Endothelial cell of hepatic sinusoid (primary cell): ENCODE data around the gene MAGI3.
"Not testable (repeated sequence)": the region's sequence is repeated elsewhere in the genome, so short reads cannot be mapped to it uniquely, and the experiment has no call there.

Experiments used
- in situ Hi-C: cut with HindIII; loops from 2 replicates; pipeline ENCODE4 v1.10.0; 2017; ENCODE audit warnings: low sequenced_read_pairs

MAGI3 gene

DNA sequence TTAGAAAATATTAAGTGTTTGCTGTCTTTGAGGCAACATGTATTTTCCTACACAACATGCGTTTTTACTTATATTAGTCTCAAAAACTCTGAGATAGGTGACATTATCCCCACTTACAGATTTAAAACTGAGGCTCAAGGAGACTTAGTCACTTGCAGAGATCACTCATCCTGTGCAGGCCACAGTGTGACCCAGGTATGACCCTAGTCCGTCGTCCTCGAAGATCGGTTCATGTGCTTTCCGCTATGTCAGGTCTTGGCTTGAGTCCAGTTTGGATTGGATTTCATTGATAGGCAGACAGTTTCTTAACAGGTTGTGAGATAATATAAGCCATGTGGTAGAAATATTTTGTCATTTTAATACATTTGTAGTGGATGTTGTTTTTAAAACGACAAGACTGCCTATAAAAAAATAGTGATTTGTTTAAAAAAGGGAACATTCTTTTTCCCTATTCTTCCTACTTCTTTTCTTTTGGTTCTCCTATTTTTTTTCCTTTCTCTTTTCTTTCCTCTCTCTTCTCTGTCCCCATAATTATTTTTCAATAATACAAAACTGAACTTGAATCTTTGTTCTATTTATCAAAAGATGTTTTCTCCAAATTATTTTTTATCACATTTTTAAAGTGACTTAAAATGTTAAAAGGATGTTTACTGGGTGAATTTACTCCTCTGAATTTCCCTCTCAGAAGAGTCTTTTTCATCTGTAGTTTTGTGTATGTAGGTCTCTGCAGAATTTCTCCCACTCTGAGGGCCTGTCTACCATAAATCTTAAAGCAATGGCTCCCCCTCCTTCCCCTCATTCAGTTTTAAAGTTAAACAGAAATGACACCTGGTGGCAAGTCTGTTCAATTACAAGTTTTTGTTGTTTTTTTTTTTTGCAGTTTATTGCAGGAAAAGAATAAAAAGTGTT is 287.2 kb downstream of the MAGI3 start:
- in situ Hi-C loops = loop anchor here (25.0 kb wide), 1 partner anchor 890 kb away; no protein-coding TSS in a partner anchor

GRCh38 chr1:113678159-113678469 is 287.8 kb downstream of the MAGI3 start:
- in situ Hi-C loops = loop anchor here (25.0 kb wide), 1 partner anchor 891 kb away; no protein-coding TSS in a partner anchor

DNA sequence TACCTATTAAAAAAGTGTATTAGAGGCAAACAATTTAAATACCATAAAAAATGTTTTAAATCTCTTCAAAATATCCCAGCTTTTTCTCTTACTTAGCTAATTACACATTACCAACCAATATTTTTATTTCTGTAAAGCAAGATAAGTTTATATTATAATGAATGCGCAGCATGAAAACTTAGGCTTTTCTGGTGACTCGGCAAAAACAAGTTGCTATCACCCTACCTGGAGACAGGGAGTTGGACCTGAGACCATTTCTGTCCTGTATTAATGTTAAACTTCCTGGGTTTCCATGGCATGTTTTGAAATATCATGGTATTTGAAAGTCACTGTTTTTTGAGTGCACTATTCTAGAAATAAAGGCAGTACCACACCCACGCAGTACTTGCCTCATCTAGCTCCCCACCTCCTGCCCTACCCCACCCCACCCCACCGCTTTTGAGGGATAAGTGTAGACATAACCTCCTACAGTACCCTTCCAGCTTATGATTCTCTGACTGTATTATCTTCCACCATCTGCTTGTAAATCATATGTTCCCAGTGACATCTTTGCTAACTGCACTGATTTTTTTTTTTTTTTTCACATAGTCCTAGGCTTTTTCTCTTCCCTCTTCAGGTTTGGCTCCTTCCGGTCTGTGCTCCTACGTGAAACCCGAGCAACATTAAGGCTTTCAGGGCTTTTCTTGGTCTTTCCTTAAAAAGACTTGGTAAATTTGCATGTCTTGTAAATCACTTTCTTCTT is 291.5 kb downstream of the MAGI3 start:
- in situ Hi-C loops = loop anchor here (25.0 kb wide), 1 partner anchor 894 kb away; no protein-coding TSS in a partner anchor

DNA sequence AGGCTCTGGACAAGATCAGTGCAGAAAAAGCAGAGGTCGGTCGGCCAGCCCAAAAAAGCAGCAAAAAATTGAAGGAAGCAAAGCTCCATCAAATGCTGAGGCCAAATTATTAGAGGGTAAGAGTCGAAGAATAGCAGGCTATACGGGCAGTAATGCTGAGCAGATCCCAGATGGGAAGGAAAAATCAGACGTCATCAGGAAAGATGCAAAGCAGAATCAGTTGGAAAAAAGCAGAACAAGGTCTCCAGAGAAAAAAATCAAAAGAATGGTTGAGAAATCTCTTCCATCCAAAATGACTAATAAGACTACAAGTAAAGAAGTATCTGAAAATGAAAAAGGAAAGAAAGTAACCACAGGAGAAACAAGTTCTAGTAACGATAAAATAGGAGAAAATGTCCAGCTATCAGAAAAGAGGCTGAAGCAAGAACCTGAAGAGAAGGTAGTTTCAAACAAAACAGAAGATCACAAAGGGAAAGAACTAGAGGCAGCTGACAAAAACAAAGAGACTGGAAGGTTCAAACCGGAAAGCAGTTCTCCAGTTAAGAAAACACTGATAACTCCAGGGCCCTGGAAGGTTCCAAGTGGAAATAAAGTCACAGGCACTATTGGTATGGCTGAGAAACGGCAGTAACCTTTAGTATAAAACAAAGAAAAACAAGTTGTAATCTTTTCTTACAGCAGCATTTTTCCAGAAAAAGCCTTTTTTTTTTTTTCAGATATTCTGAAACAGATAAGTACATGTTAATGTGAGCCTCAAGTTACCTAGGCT is 293.3 kb downstream of the MAGI3 start:
- in situ Hi-C loops = loop anchor here (25.0 kb wide), 1 partner anchor 896 kb away; no protein-coding TSS in a partner anchor

GRCh38 chr1:113684153-113684541 is 293.8 kb downstream of the MAGI3 start:
- in situ Hi-C loops = loop anchor here (25.0 kb wide), 1 partner anchor 897 kb away; no protein-coding TSS in a partner anchor

GRCh38 chr1:113686891-113687618 is 296.7 kb downstream of the MAGI3 start:
- in situ Hi-C loops = loop anchor here (25.0 kb wide), 1 partner anchor 900 kb away; no protein-coding TSS in a partner anchor

DNA sequence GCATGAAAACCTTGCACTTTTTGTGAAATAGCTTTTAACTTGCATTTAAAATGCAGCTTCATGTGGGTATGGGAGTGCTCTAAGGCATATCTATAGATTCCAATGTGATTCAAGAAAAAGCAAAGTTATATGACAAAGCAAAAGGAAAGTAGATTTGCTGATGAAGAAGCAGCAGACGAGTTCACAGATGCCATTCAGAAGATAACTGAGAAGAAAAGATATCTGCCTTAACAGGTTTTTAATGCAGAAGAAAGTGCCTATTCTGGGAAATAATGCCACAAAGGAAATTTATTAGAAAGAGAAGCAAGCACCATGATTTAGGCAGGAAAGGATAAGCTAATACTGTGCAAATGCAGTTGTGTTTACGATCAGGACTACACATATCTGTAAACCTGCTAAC is 300.9 kb downstream of the MAGI3 start:
- in situ Hi-C loops = loop anchor here (25.0 kb wide), 1 partner anchor 904 kb away; no protein-coding TSS in a partner anchor

GRCh38 chr1:113692342-113692741 is 302.0 kb downstream of the MAGI3 start:
- in situ Hi-C loops = loop anchor here (25.0 kb wide), 1 partner anchor 905 kb away; no protein-coding TSS in a partner anchor

DNA sequence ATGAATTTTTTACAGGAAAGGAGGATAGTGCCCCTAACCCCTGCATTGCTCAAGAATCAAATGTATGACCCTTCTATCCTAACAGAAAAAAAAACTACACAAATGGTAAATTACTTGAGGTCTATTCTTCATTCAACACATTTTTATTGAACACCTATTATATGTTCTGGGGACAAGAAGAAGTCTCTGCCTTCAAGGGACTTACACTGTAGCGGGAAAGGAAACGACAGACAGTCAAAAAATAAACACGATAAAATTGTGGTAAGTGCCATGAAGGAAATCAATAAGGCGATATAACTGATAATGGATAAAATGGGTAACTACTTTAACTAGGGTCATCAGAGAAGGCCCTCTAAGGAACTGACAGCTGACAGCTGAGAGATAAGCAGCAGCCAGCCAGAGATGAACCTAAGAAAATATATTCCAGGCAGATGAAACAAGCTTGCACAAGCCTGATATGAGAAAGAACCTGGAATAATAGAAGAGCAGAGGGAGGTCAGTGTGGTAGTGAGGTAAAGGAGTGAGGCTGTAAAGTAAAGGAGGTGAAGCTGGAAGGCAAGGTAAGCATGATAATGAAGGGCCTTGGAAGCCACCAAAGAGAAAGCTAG is 302.6 kb downstream of the MAGI3 start:
- in situ Hi-C loops = loop anchor here (25.0 kb wide), 1 partner anchor 906 kb away; no protein-coding TSS in a partner anchor

DNA sequence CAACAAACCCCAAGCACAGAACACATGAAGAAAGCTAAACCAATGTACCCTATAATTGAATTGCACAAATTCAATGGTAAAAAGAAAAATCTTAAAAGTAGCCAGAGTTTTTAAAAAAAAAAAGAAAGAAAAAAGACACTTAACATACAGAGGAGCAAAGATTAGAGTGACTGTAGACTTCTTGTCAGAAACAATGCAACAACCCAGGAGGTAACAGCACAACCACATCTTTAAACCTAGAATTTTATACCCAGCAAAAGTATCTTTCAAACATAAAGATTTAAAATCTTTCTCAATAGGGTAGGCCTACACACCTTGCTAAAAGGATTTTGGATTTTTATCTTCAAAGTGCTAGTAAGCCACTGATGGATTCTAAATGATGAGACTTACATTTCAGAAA is 304.6 kb downstream of the MAGI3 start:
- in situ Hi-C loops = loop anchor here (25.0 kb wide), 1 partner anchor 908 kb away; no protein-coding TSS in a partner anchor

DNA sequence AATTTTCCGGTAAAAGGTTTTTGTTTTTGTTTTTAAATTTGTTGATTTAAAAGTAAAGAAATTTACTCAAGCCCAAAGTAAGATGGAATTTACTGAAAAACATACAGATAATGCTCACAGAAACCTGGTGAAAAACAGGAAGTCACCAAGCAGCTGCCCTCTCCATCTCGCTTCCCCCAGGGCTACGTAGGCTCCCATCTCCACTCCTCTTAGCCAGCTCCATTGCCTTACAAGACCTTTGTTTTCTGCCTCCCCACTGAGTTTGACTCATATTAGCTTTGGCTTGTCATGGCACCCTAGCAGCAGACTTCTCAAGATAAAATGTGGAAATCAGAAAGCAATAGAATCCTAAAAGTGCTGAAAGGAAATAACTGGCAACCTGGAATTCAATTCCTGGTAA is 311.1 kb downstream of the MAGI3 start:
- in situ Hi-C loops = no loop called here

DNA sequence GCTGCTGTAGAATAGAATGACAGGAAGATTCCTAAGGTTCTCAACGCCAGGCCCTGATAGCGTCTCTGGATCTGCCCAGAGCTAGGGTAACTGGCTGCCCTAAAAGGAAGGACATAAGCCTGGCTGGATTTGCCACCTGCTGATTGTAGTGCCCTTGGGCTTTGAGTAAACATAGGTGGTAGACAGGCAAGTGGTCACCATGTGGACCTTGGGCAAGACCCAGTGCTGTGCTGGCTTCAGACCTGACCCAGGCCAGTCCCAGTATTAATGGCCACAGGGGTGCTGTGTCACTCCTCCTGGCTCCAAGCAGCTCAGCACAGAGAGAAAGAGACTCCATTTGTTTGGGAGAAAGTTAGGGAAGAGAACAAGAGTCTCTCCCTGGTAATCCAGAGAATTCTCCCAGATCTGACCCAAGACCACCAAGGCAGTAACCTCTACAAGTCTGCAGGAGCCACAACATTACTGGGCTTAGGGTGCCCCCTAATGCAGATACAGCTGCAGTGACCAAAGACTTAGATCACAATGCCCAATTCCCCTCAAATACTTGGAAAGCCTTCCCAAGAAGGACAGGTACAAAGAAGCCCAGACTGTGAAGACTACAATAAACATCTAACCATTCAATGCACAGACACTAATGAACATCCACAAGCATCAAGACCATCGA is 324.4 kb downstream of the MAGI3 start:
- in situ Hi-C loops = no loop called here

DNA sequence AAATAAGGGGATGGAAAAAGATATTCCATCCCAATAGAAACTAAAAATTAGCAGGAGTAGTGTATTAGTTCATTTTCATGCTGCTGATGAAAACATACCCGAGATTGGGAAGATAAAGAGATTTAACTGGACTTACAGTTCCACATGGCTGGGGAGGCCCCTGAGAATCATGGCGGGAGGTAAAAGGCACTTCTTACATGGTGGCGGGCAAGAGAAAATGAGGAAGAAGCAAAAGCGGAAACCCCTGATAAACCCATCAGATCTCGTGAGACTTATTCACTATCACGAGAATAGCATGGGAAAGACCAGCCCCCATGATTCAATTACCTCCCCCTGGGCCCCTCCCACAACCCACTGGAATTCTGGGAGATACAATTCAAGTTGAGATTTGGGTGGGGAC is 327.2 kb downstream of the MAGI3 start:
- in situ Hi-C loops = not testable (repeated sequence)

DNA sequence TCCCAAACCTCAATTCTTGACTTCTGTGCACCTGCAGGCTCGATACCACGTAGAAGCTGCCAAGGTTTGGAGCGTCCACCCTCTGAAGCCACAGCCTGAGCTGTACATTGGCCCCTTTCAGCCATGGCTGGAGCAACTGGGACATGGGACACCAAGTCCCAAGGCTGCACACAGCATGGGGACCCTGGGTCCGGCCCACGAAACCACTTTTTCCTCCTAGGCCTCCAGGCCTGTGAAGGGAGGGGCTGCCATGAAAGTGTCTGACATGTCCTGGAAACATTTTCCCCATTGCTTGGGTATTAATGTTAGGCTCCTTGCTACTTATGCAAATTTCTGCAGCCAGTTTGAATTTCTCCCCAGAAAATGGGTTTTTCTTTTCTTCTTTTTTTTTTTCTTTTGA is 328.3 kb downstream of the MAGI3 start:
- in situ Hi-C loops = not testable (repeated sequence)

GRCh38 chr1:113721010-113721409 is 330.7 kb downstream of the MAGI3 start:
- in situ Hi-C loops = no loop called here

DNA sequence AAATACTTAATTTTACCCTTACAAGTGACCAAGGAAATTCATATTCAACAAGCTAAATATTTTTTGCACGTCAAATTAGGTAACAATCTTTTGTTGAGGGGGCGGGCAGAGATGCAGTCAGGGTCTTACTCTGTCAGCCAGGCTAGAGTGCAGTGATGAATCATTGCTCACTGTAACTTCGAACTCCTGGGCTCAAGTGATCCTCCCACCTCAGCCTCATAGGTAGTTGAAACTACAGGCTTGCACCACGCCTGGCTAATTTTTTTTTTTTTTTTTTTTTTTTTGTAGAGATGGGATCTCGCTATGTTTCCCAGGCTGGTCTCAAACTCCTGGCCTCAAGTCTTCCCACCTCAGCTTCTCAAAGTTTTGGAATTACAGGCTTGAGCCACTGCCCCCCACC is 342.5 kb downstream of the MAGI3 start:
- in situ Hi-C loops = no loop called here

DNA sequence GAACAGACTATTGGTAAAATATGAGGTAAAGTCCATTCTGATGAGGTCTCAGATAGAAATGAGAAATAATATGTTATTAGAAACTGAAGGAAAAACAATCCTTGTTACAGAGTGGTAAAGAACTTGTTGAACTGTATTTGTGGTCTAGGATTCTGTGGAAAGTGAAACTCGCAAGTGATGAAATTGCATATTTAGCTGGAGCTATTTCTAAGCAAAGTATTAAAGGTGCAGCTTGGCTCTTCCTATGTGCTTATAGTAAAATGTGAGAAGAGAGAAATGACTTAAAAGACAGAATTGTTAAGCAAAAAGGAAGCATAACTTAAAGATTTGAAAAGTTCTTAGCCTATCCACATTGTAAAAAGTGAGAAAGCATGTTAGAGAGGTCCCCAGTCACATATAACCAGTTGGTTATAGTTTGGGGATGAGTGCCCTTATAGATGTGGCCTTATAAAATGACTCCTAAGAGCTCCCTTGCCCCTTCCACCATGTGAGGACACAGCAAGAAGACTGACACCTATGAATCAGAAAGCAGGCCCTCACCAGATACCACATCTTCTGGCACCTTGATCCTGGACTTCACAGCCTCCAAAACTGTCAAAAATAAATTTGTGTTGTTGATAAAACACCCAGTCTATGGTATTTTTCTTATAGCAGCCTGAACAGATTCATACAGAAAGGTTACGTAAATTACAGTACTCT is 344.2 kb downstream of the MAGI3 start:
- in situ Hi-C loops = no loop called here
